Effector memory CD8-positive, alpha-beta T cell (primary cell): ENCODE measurements around the gene YIF1A.

Experiments
- ATAC-seq: fragments of 150-1000 bp; cut with Tn5 transposase; replicated peaks from 2 replicates; pipeline ENCODE4 v1.10.0; 2021; ENCODE audit warnings: mild to moderate bottlenecking, moderate library complexity
- DNase-seq, 3 experiments: peaks; one replicate each; pipeline ENCODE4 v3.0.0; 2021
- H3K27ac Mint-ChIP-seq, 2 donors: one replicate each; pipeline ENCODE4 v1.8.0; 2022; ENCODE audit warnings: mild to moderate bottlenecking in 2 of 2, mixed read lengths in 2 of 2, moderate library complexity in 2 of 2
- H3K27me3 Mint-ChIP-seq, 2 donors: one replicate each; pipeline ENCODE4 v1.8.0; 2022; ENCODE audit warnings: mixed read lengths in 2 of 2
- H3K36me3 Mint-ChIP-seq: one replicate; pipeline ENCODE4 v1.8.0; 2022; ENCODE audit warnings: mild to moderate bottlenecking, moderate library complexity, mixed read lengths; ENCODE audit not compliant: insufficient read depth
- H3K4me1 Mint-ChIP-seq, 2 donors: one replicate each; pipeline ENCODE4 v1.8.0; 2022; ENCODE audit warnings: low read depth in 2 of 2, mixed read lengths in 2 of 2
- H3K4me3 Mint-ChIP-seq, 2 donors: one replicate each; pipeline ENCODE4 v1.8.0; 2022; ENCODE audit warnings: mild to moderate bottlenecking in 2 of 2, mixed read lengths in 2 of 2, moderate library complexity in 2 of 2
- H3K9me3 Mint-ChIP-seq, 2 donors: one replicate each; pipeline ENCODE4 v1.8.0; 2022; ENCODE audit warnings: mixed read lengths in 2 of 2

YIF1A gene

DNA sequence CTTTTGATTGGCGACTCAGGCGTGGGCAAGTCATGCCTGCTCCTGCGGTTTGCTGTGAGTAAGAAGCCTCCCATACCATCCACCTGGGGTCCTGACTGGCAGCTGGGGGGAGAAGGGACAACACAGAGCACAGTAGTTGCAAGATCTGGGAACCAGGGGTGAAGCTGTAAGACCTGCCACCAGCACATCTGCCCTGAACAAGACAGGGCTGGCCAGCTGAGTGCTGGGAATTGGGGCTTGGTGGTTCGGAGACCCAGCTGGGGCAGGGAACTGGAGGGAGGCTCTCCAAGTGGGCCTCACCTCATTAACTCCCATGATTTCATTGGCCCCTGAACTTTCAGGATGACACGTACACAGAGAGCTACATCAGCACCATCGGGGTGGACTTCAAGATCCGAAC, 17.1 kb downstream of the YIF1A start:
- ATAC-seq (no peak), DNase-seq (no peak)
- peak overlapping the region; percentile 93 to 96 for H3K4me3 Mint-ChIP-seq
- H3K36me3 Mint-ChIP-seq = peaks cover 80% of the 10 kb centered on the region
- H3K4me1 Mint-ChIP-seq = peaks cover 60 to 69% of the 10 kb centered on the region in 2 donors
- H3K9me3 Mint-ChIP-seq = no peaks in the 10 kb centered on the region
- peak overlapping the region in 1 of 2 donors; percentile 88 for H3K27ac Mint-ChIP-seq
- no peaks in the 10 kb centered on the region for H3K27me3 Mint-ChIP-seq

DNA sequence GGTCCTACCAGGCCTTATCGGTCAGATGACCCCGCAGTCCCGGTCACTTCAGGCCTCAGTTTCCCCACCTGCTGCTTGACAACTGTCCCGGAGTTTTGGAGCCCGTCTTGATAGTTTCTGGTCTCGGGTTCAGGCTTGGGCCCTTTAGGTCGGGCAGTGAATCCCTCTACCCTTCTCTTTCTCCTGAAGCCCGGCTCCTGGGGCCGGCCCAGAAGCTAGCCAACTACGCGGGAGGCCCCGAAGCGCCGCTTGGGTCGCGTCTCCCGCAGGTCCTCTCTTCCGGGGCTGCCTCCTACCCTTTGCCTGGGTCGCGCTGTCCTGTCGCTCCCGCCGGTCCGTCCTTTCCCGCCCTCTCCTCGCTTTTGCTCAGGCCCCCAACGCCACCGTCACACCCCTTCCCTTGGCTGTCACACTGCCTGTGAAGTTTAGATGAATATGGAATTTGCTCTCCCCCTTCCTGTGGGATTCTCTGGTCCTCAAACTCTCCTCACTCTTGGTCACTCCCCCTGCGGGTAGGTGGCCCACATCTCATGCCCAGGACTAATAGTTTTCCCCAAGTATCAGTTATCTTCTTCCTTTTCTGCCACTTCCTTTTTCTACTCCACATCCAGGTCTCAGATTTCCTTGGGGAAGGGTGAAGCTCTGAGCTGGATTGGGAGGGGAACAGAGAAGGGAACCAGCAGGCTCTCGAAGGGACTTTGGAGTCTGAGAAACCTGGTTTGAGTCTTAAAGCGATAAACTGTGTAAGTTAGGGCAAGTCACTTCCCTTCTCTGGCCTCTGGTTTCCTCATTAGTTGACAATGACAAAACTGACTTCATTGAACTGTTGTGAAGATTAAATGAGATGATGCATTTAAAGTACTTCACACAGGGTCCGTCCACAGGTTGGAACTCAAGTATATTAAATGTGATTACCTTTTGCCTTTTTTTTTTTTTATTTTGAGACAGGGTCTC, 19.7 kb downstream of the YIF1A start:
- Mint-ChIP-seq H3K27me3 (no peaks in the 10 kb centered on the region), H3K4me1 (peaks cover 56 to 59% of the 10 kb centered on the region in 2 donors), H3K4me3 (peak overlapping the region; percentile 93 to 96), H3K9me3 (no peaks in the 10 kb centered on the region), H3K36me3 (peaks cover 72% of the 10 kb centered on the region), H3K27ac (peak overlapping the region; percentile 89 to 97)
- no peak for DNase-seq
- no peak for ATAC-seq

DNA sequence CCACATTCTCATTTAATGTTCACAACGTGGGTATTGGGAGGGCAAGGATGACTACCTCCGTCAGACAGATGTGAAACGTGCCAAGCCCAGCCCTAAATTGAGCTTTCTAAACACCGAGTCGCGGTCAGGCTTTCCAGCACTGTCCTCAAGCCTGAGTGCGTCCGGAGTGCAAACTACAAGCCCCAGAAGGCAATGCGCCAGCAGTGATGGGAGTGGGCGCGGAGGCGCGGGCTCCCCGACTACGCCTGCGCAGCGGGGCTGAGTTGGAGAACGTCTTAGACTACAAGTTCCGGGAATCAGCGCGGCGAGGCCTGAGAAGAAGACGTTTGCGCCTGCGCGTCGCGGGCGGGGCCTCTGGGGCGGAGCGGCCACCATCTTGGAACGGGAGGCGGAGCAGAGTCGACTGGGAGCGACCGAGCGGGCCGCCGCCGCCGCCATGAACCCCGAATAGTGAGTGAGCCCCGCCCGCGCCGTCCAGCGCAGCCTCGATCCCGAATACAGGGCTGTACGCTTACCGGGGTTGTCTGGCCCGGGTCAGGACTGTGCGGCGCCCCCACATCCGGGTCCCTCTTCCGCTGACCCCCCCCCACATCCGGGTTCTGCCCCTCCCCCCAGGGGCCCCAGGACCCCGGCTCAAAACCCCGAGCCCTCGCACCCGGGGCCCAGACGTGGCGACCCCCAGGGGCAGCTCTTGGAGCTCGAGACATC, 20.5 kb downstream of the YIF1A start, which contains the start of gene RAB1B:
RAB1B (plus strand) TSS at position 396 of the 708 bp plus-strand sequence; CDS start at position 437, 41 bp downstream.
- Mint-ChIP-seq H3K9me3 (no peaks in the 10 kb centered on the region), H3K4me3 (peak within 1 kb of the TSS; percentile 93 to 96), H3K27me3 (no peaks in the 10 kb centered on the region), H3K36me3 (peaks cover 68% of the 10 kb centered on the region), H3K4me1 (peaks cover 49 to 51% of the 10 kb centered on the region in 2 donors), H3K27ac (peak within 1 kb of the TSS; percentile 89 to 97)
- DNase-seq (peak; percentile 99 to 100 (median 99)), ATAC-seq (peak; percentile 79)

DNA sequence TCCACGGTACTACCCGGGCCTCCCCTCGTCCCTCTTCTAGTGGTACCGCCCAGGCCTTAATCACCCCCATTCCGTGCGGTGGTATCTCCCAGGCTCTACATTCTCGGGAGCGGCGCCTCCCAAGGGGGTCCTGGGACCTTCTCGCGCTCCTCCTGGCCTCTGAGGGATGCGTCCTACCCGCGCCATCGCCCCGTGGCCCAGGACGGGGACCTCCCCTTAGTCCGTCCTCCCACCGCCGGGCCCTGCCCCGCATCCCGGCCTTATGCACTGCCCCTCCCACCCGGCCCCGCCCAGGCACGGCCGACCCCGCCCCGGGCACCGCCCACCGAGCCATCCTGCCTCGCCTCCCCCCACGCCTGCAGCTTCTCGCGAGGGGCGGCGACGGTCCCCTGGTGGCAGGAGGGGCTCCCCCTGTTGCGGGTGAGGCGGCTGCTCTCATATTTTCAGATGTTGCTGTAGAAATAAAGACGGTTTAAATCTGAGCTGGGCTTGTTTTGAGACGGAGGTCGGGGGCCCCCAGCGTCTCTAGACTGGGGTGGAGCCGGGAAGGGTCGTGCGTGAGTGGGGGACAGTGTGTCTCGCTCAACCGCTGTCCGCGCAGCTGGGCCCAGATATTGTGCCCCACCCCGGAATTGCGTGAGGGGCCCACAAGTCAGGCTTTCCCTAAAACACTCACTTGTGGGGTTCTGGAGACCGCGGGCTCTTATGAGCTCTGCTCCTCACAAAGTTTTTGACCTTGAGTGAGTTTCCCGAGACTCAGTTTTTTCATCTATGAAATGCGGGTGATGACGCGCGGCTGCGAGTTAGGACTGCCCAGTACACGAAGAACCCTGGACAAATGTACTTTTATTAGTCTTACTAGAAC, 21.3 kb downstream of the YIF1A start:
- DNase-seq = peak; percentile 73 to 81 (median 76)
- H3K36me3 Mint-ChIP-seq = peaks cover 65% of the 10 kb centered on the region
- H3K27me3 Mint-ChIP-seq = no peaks in the 10 kb centered on the region
- no peaks in the 10 kb centered on the region for H3K9me3 Mint-ChIP-seq
- ATAC-seq = peak; percentile 58
- H3K4me1 Mint-ChIP-seq = peaks cover 42 to 43% of the 10 kb centered on the region in 2 donors
- H3K27ac Mint-ChIP-seq = peak overlapping the region; percentile 89 to 97
- H3K4me3 Mint-ChIP-seq = peak overlapping the region; percentile 93 to 96

DNA sequence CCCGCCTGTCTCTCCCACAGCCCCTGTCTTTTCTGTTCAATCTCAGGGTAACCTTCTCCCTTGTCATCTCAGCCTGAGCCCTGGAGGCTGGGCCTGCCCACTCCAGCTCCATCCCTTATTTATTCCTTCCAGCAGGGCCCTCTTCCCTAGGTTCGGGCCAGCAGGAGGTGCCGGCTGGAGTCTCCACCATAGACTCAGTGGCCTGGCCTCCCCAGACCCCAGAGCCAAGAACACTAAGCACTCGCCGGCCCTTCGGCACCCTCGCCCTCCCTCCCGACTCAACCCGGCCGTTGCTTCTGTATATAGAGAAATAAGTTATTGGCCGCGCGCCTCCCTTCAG, 21.9 kb downstream of the YIF1A start:
- no peak for ATAC-seq
- no peak for DNase-seq
- Mint-ChIP-seq H3K27ac (peak overlapping the region; percentile 89 to 97), H3K36me3 (peaks cover 67% of the 10 kb centered on the region), H3K4me3 (peak overlapping the region; percentile 93 to 96), H3K27me3 (no peaks in the 10 kb centered on the region), H3K9me3 (no peaks in the 10 kb centered on the region), H3K4me1 (peaks cover 36 to 38% of the 10 kb centered on the region in 2 donors)

DNA sequence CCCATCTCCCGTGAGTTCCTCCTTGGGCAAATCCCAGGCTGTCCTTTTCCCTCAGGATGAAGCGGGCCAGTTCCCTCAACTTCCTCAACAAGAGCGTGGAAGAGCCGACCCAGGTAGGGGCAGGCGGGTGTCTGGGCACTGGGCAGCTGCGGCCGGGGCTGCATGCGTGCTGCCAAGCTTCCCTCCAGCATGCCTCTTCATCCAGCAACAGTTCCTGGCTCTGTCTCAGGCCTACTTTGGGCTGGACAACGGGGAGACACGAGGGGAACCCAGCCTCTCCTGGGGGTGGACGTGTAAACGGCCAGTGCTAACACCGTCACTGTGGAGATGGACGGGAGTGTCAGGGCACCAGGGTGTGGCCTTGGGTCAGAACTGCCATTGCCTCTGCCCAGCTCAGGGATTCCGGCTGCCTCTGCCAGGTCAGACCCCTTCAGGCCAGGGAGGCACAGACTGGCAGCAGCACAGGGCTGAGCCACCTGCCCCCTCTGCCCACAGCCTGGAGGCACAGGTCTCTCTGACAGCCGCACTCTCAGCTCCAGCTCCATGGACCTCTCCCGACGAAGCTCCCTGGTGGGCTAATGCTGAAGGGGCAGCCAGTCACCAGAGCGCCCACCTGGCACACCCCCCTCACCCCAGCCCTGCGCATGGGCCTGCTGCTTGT, 22.4 kb downstream of the YIF1A start:
- Mint-ChIP-seq H3K27ac (peak overlapping the region; percentile 89 to 97), H3K27me3 (no peaks in the 10 kb centered on the region), H3K4me1 (peaks cover 32 to 33% of the 10 kb centered on the region in 2 donors), H3K4me3 (peak overlapping the region; percentile 93 to 96), H3K36me3 (peaks cover 65% of the 10 kb centered on the region), H3K9me3 (no peaks in the 10 kb centered on the region)
- ATAC-seq (no peak), DNase-seq (no peak)

DNA sequence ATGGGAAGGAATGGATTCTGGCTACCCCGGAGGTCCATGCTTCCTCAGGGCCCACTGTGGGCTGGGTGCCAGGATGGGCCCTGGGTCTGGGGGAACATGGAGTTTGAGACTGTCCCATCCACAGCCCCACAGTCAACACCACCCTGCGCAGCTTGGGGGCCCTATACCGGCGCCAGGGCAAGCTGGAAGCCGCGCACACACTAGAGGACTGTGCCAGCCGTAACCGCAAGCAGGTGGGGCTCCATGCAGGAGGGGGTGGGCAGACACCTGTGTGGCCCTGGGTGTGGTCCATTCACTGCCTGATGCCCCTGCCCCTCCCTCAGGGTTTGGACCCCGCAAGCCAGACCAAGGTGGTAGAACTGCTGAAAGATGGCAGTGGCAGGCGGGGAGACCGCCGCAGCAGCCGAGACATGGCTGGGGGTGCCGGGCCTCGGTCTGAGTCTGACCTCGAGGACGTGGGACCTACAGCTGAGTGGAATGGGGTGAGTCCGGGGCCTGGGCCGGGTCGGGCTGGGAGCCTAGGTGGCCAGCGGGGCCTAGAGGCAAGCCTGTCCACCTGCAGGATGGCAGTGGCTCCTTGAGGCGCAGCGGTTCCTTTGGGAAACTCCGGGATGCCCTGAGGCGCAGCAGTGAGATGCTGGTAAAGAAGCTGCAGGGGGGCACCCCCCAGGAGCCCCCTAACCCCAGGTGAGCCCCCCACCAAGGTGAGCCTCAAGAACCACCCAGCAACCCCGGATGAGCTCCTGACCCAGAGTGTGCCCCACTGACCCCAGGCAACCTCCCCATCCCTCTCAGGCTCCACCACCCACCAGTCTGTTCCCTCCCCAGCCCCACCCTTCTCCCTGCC, 23.2 kb downstream of the YIF1A start:
- Mint-ChIP-seq H3K27me3 (no peaks in the 10 kb centered on the region), H3K27ac (peak overlapping the region in 1 of 2 donors; percentile 46), H3K9me3 (no peaks in the 10 kb centered on the region), H3K36me3 (peaks cover 63% of the 10 kb centered on the region), H3K4me3 (no peak overlapping the region), H3K4me1 (peaks cover 28 to 29% of the 10 kb centered on the region in 2 donors)
- ATAC-seq = no peak
- DNase-seq = no peak

DNA sequence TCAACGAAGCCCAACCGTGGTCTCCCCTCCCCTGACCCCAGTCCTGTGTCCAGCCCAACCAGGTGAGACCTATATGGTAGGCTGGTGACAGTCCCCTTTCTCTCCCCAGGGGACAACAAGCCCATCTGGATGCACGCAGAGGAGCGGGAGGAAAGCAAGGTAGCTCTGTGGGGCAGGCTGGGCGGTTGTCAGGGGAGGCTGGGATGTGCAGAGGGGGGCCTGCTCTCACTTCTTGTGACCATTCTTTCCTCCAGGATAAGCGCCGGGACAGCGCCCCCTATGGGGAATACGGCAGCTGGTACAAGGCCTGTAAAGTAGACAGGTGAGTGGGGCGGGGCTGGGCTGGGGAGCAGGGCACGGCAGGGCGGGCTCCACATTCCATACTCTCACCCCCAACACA, 24.0 kb downstream of the YIF1A start:
- H3K4me1 Mint-ChIP-seq = peaks cover 23% of the 10 kb centered on the region in 2 donors
- peaks cover 62% of the 10 kb centered on the region for H3K36me3 Mint-ChIP-seq
- H3K9me3 Mint-ChIP-seq = no peaks in the 10 kb centered on the region
- peak overlapping the region in 1 of 2 donors; percentile 46 for H3K27ac Mint-ChIP-seq
- H3K4me3 Mint-ChIP-seq = no peak overlapping the region
- no peaks in the 10 kb centered on the region for H3K27me3 Mint-ChIP-seq
- ATAC-seq (no peak), DNase-seq (no peak)

DNA sequence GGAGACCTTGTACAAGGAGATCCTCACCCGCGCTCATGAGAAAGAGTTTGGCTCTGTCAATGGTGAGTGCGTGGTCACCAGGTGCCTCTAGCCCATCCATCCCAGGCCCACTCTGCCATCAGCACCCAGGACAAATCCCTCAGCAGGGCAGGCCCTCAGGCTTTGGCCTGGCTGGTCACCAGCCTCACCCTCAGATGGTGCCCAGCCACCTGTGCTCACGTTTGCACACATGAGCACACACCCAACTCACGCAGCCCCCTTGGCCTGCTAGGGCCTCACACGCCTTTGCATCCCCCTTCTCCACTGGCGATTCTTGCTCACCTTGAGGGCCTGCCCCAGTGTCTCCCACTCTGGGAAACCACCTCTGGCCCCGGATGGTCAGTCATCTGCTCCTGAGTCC, 24.6 kb downstream of the YIF1A start:
- peaks cover 66% of the 10 kb centered on the region for H3K36me3 Mint-ChIP-seq

DNA sequence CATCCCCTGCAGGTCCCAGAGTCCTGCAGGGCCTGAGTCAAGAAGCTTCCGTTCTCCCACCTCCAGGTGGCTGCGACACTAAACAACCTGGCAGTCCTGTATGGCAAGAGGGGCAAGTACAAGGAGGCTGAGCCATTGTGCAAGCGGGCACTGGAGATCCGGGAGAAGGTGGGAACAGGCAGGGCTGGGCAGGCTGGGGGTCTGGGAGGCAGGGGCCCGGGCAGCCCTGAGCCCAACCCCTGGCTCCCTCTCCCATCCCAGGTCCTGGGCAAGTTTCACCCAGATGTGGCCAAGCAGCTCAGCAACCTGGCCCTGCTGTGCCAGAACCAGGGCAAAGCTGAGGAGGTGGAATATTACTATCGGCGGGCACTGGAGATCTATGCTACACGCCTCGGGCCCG, 25.2 kb downstream of the YIF1A start:
- H3K36me3 Mint-ChIP-seq = peaks cover 66% of the 10 kb centered on the region
- no peak for DNase-seq
- H3K4me3 Mint-ChIP-seq = no peak overlapping the region
- H3K9me3 Mint-ChIP-seq = no peaks in the 10 kb centered on the region
- no peak for ATAC-seq
- H3K27ac Mint-ChIP-seq = peak overlapping the region in 1 of 2 donors; percentile 25
- no peaks in the 10 kb centered on the region for H3K27me3 Mint-ChIP-seq
- peaks cover 22 to 23% of the 10 kb centered on the region in 2 donors for H3K4me1 Mint-ChIP-seq

More for the DNA sequence above, 24.6 kb downstream of the YIF1A start:
- no peak for DNase-seq
- ATAC-seq = no peak
- Mint-ChIP-seq H3K27ac (peak overlapping the region; percentile 25 to 46), H3K27me3 (no peaks in the 10 kb centered on the region), H3K9me3 (no peaks in the 10 kb centered on the region), H3K4me1 (peaks cover 21% of the 10 kb centered on the region in 2 donors), H3K4me3 (no peak overlapping the region)

DNA sequence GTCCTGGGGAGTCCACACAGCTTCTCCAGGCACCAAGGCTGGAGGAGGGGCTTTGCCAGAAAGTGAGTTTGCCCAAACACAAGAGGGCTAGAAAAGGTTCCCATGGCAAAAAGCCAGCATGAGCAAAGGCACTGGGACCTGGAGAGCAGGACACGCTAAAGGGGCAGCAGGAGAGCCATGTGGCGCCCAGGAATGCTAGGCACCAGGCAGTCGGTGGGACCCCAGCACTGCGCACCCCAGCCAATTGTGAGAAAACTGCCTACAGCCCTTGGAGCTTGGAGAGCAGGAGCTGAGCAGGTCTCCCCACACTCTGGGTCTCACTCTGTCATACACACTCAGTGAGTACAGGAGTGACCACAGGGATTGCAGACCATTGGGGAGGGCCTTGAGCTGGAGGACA, 25.7 kb downstream of the YIF1A start:
- Mint-ChIP-seq H3K27me3 (no peaks in the 10 kb centered on the region), H3K27ac (no peak overlapping the region), H3K36me3 (peaks cover 66% of the 10 kb centered on the region), H3K4me1 (peaks cover 26 to 27% of the 10 kb centered on the region in 2 donors), H3K9me3 (no peaks in the 10 kb centered on the region), H3K4me3 (no peak overlapping the region)
- ATAC-seq (no peak), DNase-seq (no peak)

DNA sequence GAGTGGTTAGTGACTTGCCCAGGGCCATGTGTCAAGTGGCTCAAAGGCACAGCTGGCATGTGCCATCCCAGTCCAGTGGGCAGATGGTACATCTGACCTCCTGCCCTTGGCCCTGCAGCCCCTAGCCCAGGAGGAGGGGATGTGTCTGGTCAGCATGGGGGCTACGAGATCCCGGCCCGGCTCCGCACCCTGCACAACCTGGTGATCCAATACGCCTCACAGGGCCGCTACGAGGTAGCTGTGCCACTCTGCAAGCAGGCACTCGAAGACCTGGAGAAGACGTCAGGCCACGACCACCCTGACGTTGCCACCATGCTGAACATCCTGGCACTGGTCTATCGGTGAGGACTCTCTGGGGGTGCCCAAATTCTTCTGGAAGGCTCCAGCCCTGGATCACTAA, 26.2 kb downstream of the YIF1A start:
- ATAC-seq (no peak), DNase-seq (no peak)
- H3K36me3 Mint-ChIP-seq = peaks cover 67% of the 10 kb centered on the region
- H3K27ac Mint-ChIP-seq = no peak overlapping the region
- peaks cover 21 to 22% of the 10 kb centered on the region in 2 donors for H3K4me1 Mint-ChIP-seq
- H3K27me3 Mint-ChIP-seq = no peaks in the 10 kb centered on the region
- no peaks in the 10 kb centered on the region for H3K9me3 Mint-ChIP-seq
- no peak overlapping the region for H3K4me3 Mint-ChIP-seq
